Right cardiac atrium (tissue), 5 donors: Measurements from ENCODE around the gene ANKRD24. TPM values are rescaled to one million over a fixed set of nuclear protein-coding genes. Genes with fewer than 3 reads are reported as not detected.
A peak's percentile ranks its signal among the peaks of the same experiment; 100 is the strongest.
"Not testable (repeated sequence)": the region's sequence is repeated elsewhere in the genome, so short reads cannot be mapped to it uniquely, and the experiment has no call there.

Source experiments
- ATAC-seq, 2 donors: fragments of 200-7000 bp; cut with Tn5 transposase; one replicate each; pipeline versions ENCODE4 v1.8.0 to v1.9.1; 2020; ENCODE audit warnings: moderate library complexity in 2 of 2, mild to moderate bottlenecking in 1 of 2
- DNase-seq, 3 donors: peaks; one replicate each; pipeline ENCODE4 v3.0.0-alpha.2; 2020
- H3K27ac ChIP-seq: one replicate; pipeline ENCODE4 v1.5.1; 2013; ENCODE audit warnings: mild to moderate bottlenecking, low read length, control low read depth, moderate library complexity
- H3K27me3 ChIP-seq: one replicate; pipeline ENCODE4 v1.6.1; 2013; ENCODE audit not compliant: control insufficient read depth, insufficient read depth
- H3K4me1 ChIP-seq: one replicate; pipeline ENCODE4 v1.6.1; 2013; ENCODE audit warnings: low read length; ENCODE audit not compliant: control insufficient read depth, insufficient read depth
- H3K4me3 ChIP-seq: one replicate; pipeline ENCODE4 v1.5.1; 2013; ENCODE audit warnings: low read length, control low read depth
- H3K9me3 ChIP-seq: one replicate; pipeline ENCODE4 v1.6.1; 2013; ENCODE audit warnings: low read length; ENCODE audit not compliant: control insufficient read depth
- WGBS: extraction: QIAGEN DNeasy Blood & Tissue Kit; methylation state at CpG from one replicate; pipeline ENCODE4 v1.1.7; 2013; 5-methylcytosine and 5-hydroxymethylcytosine counted together
- intact Hi-C, 4 donors: fragments of 100-400 bp; cut with DNase I; formaldehyde crosslinking; loops; one replicate each; pipeline versions ENCODE4 v1.11.0 to v1.14.0; 2022 to 2023
- polyA plus RNA-seq: library from polyadenylated mRNA; stranded (reverse); fragments of 200-250 nt; gene quantifications from one replicate; pipeline ENCODE4 v1.2.3, GENCODE V29; 2013
- total RNA-seq, 4 donors: library from RNA; stranded (reverse); fragmentation: NEBNext Ultra II Directional; extraction: Animal tissue kit (Norgen Biotek cat#: 25700); gene quantifications; one replicate each; pipeline ENCODE4 v1.2.1, GENCODE V29; 2021
- donor health status: healthy with polysubstance abuse.
- donor health status: DM: no; HTN: yes; CAD: no.
- donor health status: DM: no; HTN: no; CAD: no.
- donor health status: DM: no; HTN: yes; CAD: no; lungs with severe emphysema.
- donor health status: DM: yes; HTN: yes; CAD: no.

ANKRD24 gene
- total and polyA plus RNA-seq, 5 donors, result 0.31 to 0.88 (median 0.45) TPM

DNA sequence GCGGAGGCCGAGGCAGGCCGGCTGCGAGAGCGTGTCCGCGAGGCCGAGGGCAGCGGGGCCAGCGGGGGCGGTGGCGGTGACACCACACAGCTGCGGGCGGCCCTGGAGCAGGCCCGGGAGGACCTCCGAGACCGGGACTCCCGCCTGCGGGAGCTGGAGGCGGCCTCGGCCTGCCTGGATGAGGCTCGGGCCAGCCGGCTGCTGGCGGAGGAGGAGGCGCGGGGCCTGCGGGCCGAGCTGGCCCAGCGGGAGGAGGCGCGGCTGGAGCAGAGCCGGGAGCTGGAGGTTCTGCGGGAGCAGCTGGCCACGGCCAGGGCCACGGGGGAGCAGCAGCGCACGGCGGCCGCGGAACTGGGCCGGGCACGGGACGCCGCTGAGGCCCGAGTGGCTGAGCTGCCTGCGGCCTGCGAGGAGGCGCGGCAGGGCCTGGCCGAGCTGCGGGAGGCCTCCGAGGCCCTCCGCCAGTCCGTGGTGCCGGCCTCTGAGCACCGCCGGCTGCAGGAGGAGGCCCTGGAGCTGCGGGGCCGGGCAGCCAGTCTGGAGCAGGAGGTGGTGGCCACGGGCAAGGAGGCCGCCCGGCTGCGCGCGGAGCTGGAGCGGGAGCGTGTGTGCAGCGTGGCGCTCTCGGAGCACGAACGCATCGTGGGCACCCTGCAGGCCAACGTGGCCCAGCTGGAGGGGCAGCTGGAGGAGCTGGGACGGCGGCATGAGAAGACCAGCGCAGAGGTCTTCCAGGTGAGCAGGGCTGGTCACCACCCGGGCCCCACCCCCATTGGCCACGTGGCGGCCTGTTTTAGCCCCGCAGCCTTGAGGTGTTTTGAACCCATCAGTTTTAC is 35.2 kb downstream of the ANKRD24 start:
- DNase-seq (peak in 1 of 3 donors; percentile 46), ATAC-seq (peak in 1 of 2 donors; percentile 20)
- Histone ChIP-seq H3K4me1 (no peaks in the 10 kb centered on the region), H3K9me3 (no peaks in the 10 kb centered on the region), H3K27ac (no peak overlapping the region), H3K27me3 (no peaks in the 10 kb centered on the region), H3K4me3 (no peak overlapping the region)
- 95% methylated on average over 81 of the region's 81 CpGs for WGBS
- intact Hi-C loops, result no loop called here

DNA sequence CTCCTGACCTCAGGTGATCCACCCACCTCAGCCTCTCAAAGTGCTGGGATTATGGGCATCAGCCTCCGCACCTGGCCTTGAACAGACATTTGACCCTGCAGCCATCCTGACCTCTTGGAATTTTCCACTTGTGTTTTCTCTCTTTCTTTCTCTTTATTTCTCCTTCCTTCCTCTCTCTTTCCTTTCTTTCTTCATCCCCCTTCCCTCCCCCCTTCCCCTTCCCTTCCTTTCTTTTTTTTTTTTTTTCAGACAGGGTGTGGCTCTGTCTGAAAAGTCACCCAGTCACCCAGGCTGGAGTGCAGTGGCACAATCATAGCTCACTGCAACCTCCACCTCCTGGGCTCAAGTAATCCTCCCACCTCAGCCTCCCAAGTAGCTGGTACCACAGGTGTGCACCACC is 36.0 kb downstream of the ANKRD24 start:
- H3K27me3 ChIP-seq, H3K9me3 ChIP-seq, ATAC-seq, H3K4me3 ChIP-seq, H3K4me1 ChIP-seq, DNase-seq, H3K27ac ChIP-seq, intact Hi-C loops: not testable (repeated sequence)
- WGBS, result 84% methylated on average over 1 of the region's 1 CpG

DNA sequence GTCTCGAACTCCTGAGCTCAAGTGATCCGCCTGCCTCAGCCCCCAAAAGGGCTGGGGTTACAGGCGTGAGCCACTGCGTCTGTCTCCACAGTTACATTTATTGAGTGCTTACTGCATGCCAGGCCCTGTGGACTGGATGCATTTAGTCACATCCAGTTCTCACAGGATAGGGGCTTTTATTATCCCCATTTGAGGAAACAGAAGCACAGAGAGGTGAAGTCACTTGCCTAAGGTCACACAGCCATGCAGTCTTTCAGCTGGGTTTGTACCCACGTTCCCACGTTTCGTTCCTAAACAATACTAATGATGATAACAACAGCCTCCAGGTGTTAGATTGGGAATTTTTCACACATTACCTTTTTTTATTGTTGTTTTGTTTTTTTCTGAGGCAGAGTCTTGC is 37.7 kb downstream of the ANKRD24 start:
- 93% methylated on average over 7 of the region's 7 CpGs for WGBS
- intact Hi-C loops, result no loop called here
- H3K4me1 ChIP-seq, result no peaks in the 10 kb centered on the region
- ATAC-seq, result no peak
- no peaks in the 10 kb centered on the region for H3K27me3 ChIP-seq
- no peak overlapping the region for H3K27ac ChIP-seq
- H3K4me3 ChIP-seq, result no peak overlapping the region
- H3K9me3 ChIP-seq, result no peaks in the 10 kb centered on the region
- DNase-seq, result peak in 1 of 3 donors; percentile 10

DNA sequence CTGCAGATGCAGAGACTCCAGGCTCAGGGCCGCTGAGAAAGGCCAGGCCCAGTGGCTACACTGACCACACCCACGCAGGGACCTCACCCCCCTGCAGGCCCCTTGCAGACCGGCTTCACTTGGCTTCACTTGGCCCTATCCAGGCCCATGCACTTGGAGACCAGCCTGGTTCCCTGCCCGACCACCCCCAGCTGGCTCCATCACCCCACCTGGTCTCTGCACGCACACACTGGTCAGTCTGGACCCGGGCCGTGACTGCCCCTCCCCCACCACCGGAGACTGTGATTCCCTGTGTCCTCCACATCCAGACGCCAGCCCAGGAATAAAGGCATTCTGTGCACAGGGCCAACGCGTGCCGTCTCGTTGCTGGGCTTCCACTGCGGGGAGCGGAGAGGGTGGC is 42.0 kb downstream of the ANKRD24 start:
- DNase-seq (peak in 1 of 3 donors; percentile 57), ATAC-seq (no peak)
- Histone ChIP-seq H3K27me3 (no peaks in the 10 kb centered on the region), H3K4me3 (no peak overlapping the region), H3K27ac (no peak overlapping the region), H3K9me3 (no peaks in the 10 kb centered on the region), H3K4me1 (no peaks in the 10 kb centered on the region)
- intact Hi-C loops, result no loop called here
- WGBS, result 66% methylated on average over 15 of the region's 15 CpGs

DNA sequence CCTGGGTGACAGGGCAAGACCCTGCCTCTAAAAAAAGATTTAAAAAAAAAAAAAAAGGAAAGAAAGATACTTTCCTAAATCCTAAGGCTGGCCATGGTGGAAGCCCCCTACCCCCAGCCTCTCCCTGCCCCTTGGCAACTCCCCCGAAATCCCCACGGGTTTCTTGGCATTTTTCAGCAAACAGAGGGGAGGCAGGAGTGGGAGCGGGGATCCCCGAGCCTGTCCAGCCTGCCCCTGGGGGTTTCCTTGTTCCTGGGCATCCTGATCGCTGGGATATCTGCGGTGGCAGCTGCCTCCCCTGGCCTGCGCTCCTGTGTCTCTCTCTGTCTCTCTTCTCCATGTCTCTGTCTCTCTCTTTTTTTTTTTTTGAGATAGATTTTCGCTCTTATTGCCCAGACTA is 43.4 kb downstream of the ANKRD24 start:
- intact Hi-C loops, result no loop called here
- no peaks in the 10 kb centered on the region for H3K27me3 ChIP-seq
- ATAC-seq, result no peak
- no peak overlapping the region for H3K27ac ChIP-seq
- no peaks in the 10 kb centered on the region for H3K4me1 ChIP-seq
- DNase-seq, result no peak
- H3K4me3 ChIP-seq, result no peak overlapping the region
- H3K9me3 ChIP-seq, result no peaks in the 10 kb centered on the region
- WGBS, result 81% methylated on average over 8 of the region's 8 CpGs

DNA sequence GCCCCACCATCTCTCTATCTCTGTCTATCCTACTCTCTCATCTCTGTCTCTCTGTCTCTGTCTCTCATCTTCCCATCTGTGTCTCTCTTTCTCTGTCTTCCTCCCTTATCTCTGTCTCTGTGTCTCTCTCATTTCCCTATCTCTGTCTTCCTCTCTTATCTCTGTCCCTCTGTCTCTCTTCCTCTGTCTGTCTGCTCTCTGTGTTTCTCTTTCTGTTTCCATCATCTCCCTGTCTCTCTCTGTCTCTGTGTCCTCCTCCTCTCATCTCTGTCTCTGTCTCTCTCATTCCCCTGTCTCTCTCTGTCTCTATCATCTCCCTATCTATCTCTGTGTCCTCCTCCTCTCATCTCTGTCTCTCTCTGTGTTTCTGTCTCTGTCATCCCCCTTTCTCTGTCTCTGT is 45.3 kb downstream of the ANKRD24 start:
- no peaks in the 10 kb centered on the region for H3K9me3 ChIP-seq
- no peak for DNase-seq
- intact Hi-C loops, result no loop called here
- H3K27me3 ChIP-seq, result no peaks in the 10 kb centered on the region
- no peak for ATAC-seq
- H3K4me3 ChIP-seq, result no peak overlapping the region
- no peaks in the 10 kb centered on the region for H3K4me1 ChIP-seq
- H3K27ac ChIP-seq, result no peak overlapping the region

DNA sequence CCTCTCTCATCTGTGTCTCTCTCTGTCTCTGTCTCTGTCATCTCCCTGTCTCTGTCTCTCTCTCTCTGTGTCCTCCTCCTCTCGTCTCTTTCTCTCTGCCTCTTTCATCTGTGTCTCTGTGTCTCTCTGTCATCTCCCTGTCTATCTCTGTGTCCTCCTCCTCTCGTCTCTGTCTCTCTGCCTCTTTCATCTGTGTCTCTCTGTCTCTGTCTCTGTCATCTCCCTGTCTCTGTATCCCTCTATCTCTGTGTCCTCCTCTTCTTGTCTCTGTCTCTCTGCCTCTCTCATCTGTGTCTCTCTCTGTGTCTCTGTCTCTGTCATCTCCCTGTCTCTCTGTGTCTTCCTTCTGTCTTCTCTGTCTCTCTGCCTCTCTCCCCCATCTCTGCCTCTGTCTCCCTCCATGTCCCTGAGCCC is 46.3 kb downstream of the ANKRD24 start:
- intact Hi-C loops, result no loop called here
- Histone ChIP-seq H3K4me1 (no peaks in the 10 kb centered on the region), H3K27me3 (no peaks in the 10 kb centered on the region), H3K27ac (no peak overlapping the region), H3K4me3 (no peak overlapping the region), H3K9me3 (no peaks in the 10 kb centered on the region)
- no peak for ATAC-seq
- DNase-seq, result no peak
- 59% methylated on average over 2 of the region's 2 CpGs for WGBS

DNA sequence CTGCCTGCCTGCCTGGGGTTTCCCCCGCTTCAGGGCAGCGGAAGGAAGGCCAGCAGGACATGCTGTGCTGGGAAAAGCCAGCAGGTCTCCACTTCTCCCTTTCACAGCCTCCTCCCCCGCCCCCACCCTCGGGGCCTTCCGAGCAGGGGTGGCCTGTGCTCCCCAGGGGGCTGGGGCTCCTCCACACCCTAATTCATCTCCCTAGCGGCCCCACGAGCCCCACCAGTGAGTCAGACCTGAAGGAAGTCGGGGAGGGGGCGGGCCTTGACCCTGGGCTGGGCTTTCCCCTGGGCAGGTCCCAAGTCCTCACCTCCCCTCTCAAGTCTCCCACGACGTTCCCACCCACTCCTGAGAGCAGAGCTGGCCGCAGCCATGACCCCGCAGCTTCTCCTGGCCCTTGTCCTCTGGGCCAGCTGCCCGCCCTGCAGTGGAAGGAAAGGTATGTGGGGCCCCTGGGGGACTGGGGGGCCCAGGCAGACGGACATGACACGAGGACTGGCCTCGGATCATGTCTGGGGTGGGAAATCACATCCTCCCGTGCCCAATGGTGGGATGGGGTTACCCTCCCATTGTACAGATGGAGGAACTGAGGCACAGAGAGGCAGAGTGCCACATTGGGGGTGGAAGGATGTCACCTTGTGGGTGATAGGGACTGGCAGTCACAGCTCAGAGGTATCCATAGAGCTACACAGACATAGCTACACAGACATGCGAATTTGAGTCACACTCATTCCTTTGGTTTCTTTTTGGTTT is 46.9 kb downstream of the ANKRD24 start, which contains the start of gene EBI3:
Gene EBI3 (plus strand): TSS at position 345 of the 753 bp plus-strand sequence. CDS start 28 bp downstream, at position 373.
- Histone ChIP-seq H3K4me3 (no peak within 1 kb of the TSS), H3K4me1 (no peaks in the 10 kb centered on the region), H3K9me3 (no peaks in the 10 kb centered on the region), H3K27me3 (no peaks in the 10 kb centered on the region), H3K27ac (no peak within 1 kb of the TSS)
- 15% methylated on average over 19 of the region's 19 CpGs for WGBS
- ATAC-seq (peak; percentile 49 to 67), DNase-seq (peak; percentile 39 to 73 (median 66))
- intact Hi-C loops, result no loop called here

DNA sequence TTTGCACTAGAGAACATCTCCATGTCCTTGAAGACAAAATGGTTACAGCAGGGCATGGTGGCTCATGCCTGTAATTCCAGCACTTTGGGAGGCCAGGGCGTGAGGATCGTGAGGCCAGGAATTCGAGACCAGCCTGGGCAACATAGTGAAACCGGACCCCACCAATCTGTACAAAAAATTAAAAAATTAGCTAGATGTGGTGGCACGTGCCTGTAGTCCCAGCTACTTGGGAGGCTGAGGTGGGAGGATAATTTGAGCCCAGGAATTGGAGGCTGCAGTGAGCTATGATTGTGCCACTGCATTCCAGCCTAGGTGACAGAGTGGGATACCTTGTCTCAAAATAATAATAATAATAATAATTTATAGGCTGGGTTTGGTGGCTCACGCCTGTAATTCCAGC is 47.7 kb downstream of the ANKRD24 start:
- H3K4me1 ChIP-seq, H3K4me3 ChIP-seq, ATAC-seq, H3K27ac ChIP-seq, H3K27me3 ChIP-seq, intact Hi-C loops, H3K9me3 ChIP-seq: not testable (repeated sequence)
- WGBS, result 86% methylated on average over 6 of the region's 6 CpGs
- DNase-seq, result peak in 1 of 3 donors; percentile 19

DNA sequence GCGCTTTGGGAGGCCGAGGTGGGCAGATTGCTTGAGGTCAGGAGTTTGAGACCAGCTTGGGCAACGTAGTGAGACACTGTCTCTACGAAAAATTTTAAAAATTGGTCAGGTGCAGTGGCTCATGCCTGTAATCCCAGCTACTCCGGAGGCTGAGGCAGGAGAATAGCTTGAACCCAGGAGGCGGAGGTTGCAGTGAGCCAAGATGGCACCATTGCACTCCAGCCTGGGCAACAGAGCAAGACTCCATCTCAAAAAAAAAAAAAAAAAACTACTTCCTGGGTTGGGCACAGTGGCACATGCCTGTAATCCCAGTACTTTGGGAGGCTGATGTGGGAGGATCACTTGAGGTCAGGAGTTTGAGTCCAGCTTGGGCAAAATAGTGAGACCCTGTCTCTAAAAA is 49.0 kb downstream of the ANKRD24 start:
- intact Hi-C loops, result not testable (repeated sequence)
- 92% methylated on average over 6 of the region's 6 CpGs for WGBS

DNA sequence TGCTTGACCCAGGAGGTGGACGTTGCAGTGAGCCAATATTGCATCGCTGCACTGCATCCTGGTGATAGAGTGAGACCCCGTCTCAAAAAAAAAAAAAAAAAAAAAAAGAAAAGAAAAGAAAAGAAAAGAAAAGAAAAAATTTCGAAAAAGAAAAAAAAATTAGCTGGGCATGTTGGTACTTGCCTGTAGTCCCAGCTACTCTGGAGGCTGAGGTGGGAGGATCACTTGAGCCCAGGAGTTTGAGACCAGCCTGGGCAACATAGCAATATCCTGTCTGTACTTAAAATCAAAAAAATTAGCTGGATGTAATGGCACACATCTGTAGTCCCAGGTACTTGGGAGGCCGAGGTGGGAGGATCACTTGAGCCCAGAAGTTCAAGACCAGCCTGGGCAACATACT is 49.6 kb downstream of the ANKRD24 start:
- WGBS, result 80% methylated on average over 5 of the region's 5 CpGs

More for the DNA sequence above, 49.0 kb downstream of the ANKRD24 start:
- ATAC-seq, DNase-seq, H3K4me1 ChIP-seq, H3K4me3 ChIP-seq, H3K9me3 ChIP-seq, H3K27me3 ChIP-seq, H3K27ac ChIP-seq: not testable (repeated sequence)

More for the DNA sequence above, 49.6 kb downstream of the ANKRD24 start:
- H3K4me3 ChIP-seq, H3K27me3 ChIP-seq, intact Hi-C loops, H3K4me1 ChIP-seq, ATAC-seq, H3K27ac ChIP-seq, DNase-seq, H3K9me3 ChIP-seq: not testable (repeated sequence)
